HUES48 (cell line): ENCODE data around the gene CHRNB2.

Experiments used
- H3K27ac ChIP-seq: one replicate; pipeline ENCODE4 v1.7.0; 2013; ENCODE audit warnings: low read depth, low read length, inconsistent platforms
- H3K27me3 ChIP-seq: 2 replicates; pipeline ENCODE4 v1.6.1; 2013; ENCODE audit warnings: mild to moderate bottlenecking, low read length; ENCODE audit not compliant: control insufficient read depth, insufficient read depth
- H3K36me3 ChIP-seq: 2 replicates; pipeline ENCODE4 v1.6.1; 2013; ENCODE audit warnings: low read length; ENCODE audit not compliant: control insufficient read depth, insufficient read depth
- H3K4me1 ChIP-seq: 2 replicates; pipeline ENCODE4 v1.6.1; 2013; ENCODE audit warnings: mild to moderate bottlenecking, low read length; ENCODE audit not compliant: control insufficient read depth, insufficient read depth
- H3K4me3 ChIP-seq: 2 replicates; pipeline ENCODE4 v1.5.1; 2013; ENCODE audit warnings: mild to moderate bottlenecking, low read depth, low read length
- H3K9ac ChIP-seq: 2 replicates; pipeline ENCODE4 v1.6.1; 2013; ENCODE audit warnings: mild to moderate bottlenecking, low read depth, low read length, moderate library complexity
- H3K9me3 ChIP-seq: 2 replicates; pipeline ENCODE4 v1.6.1; 2013; ENCODE audit warnings: low read length; ENCODE audit not compliant: control insufficient read depth, insufficient read depth

The CHRNB2 gene

DNA sequence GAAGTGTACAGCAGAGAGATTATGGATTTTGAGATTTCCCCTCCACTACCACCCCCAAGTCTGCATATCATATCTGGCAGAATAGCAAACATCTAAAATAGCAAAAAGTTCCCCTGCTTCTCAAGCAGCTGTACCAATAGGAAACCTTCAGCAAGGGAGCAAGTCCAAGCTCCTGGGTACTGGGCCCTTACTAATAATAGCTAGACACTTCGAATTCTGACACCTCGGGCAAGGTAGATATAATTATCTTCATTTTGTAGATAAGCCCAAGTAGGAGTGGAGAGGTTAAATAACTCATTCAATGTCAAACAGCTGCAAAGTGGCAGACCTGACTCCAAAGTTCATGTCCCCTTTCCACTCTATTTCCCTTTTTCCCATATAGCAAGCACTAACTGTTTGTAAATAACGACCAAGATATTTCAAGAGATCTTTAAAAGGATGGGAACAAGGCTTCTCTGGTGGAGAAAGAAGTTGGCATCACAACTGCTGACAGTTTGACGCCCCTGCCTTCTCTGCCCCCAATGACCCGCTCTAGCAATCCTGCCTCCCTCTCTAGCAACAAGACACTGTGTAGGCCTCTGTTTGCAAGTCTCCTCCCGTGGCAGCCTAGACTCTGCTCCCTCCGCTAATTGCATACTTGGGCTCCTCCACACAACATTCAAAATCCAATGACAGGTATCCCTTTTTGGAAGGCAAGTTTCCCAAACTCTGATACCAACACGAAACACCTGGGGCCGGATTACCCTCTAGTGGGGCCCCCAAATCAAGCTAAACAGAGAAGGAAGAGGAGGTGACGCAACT, 59.1 kb downstream of the CHRNB2 start:
- peaks cover 5% of the 10 kb centered on the region; the same call in 1 of the 2 replicates for H3K9me3 ChIP-seq
- H3K4me1 ChIP-seq = peaks cover 6% of the 10 kb centered on the region; the same call in 1 of the 2 replicates
- H3K36me3 ChIP-seq = no peaks in the 10 kb centered on the region; the same call in none of the 2 replicates
- H3K4me3 ChIP-seq = peak overlapping the region; percentile 95
- H3K27ac ChIP-seq = peak overlapping the region; percentile 92
- peak overlapping the region; percentile 84 for H3K9ac ChIP-seq
- H3K27me3 ChIP-seq = no peaks in the 10 kb centered on the region

DNA sequence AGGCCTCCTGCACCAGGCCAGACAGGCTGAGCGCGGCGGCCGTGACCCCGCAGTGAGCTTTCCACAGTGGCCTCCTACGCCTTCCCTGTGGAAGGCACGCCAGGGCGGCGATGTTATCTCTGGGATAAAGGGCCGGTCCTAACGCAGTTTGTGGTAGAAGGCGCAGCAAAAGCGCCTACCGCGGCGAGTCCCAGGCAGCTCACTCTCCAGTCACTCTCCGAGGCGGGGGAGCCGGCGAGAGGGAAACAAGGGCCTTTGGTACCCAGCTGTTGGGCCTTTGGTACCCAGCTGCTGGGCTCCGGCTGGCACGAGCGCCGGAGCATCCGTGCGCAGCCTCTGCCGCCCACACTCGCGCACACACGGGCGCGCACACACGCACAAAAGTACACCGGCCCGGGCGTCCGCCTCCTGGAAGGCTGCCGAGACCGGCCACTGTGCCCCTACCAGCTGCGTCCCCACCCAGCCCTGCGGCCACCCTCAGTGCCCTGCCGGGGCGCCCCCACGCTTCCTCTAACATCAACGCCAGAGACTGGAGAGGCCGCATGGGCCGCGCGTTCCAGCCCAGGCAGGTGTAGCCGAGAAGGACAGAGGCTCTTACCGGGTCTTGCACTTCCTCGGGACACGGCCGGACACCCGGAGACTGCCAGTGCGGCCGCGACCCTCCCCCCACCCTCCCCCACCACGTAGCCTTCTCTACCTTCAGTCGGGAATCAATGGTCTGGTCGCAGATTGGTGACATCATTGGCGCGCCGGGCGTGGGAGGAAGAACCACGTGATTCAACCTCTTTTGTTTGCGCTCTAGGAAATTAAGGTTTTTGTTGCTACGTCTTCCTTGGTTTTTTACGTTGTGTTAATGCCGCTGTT, 59.9 kb downstream of the CHRNB2 start:
- peak overlapping the region; percentile 84 for H3K9ac ChIP-seq
- H3K27ac ChIP-seq = peak overlapping the region; percentile 92
- H3K36me3 ChIP-seq = no peaks in the 10 kb centered on the region; the same call in 1 of the 2 replicates
- H3K9me3 ChIP-seq = peaks cover 5% of the 10 kb centered on the region; the same call in 1 of the 2 replicates
- peaks cover 6% of the 10 kb centered on the region; the same call in 1 of the 2 replicates for H3K4me1 ChIP-seq
- no peaks in the 10 kb centered on the region for H3K27me3 ChIP-seq
- H3K4me3 ChIP-seq = peak overlapping the region; percentile 95

DNA sequence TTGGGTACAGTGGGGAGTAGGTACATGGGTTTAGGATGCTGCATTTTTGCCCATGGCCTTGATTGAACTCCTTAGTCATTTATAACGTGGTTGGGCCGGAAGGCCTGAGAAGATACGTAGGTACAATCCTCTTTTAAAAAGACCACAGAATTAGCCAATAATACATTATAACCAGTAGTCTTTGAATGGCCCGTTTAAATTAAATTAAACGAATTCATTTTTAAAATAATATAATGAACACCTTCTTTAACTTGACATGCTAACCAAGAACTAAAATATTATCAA, 60.5 kb downstream of the CHRNB2 start:
- peaks cover 5% of the 10 kb centered on the region; the same call in 1 of the 2 replicates for H3K9me3 ChIP-seq
- H3K4me1 ChIP-seq = peaks cover 6% of the 10 kb centered on the region; the same call in 1 of the 2 replicates
- no peaks in the 10 kb centered on the region for H3K36me3 ChIP-seq
- H3K4me3 ChIP-seq = peak overlapping the region; percentile 95
- H3K9ac ChIP-seq = peak overlapping the region; percentile 84
- H3K27ac ChIP-seq = peak overlapping the region; percentile 92
- no peaks in the 10 kb centered on the region for H3K27me3 ChIP-seq

DNA sequence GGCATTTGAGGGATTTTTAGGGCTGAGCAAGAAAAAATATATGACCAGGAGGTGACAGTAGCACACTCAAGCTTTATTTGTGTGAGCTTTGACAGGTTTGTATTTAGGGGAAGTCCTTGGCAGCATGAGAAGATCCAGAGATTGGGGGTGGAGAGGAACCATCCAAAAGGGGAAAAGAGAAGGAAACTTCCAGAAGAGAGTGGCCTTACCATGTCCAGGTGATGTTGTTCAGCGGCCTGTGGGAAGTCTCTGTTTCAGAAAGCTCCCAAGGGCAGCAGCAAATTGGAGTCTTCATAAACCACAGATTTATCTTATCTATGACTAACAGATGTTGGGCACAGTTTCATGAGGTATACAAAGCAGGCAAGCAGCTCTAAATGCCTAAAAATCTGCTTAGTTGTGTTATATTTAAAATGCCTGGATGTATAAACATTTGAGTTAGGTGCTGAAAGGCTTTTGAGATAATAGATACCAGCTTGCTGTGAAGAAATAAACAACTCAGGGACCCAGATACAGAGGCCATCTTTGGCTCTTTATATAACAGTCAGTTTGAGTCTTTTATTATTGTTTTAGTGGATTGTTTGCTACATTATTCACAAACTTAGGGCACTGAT, 61.6 kb downstream of the CHRNB2 start:
- no peak overlapping the region for H3K4me3 ChIP-seq
- no peaks in the 10 kb centered on the region for H3K36me3 ChIP-seq
- H3K4me1 ChIP-seq = peaks cover 6% of the 10 kb centered on the region; the same call in 1 of the 2 replicates
- no peak overlapping the region for H3K9ac ChIP-seq
- H3K9me3 ChIP-seq = peaks cover 5% of the 10 kb centered on the region; the same call in 1 of the 2 replicates
- no peak overlapping the region for H3K27ac ChIP-seq
- no peaks in the 10 kb centered on the region for H3K27me3 ChIP-seq
